Adipose tissue (tissue), 3 donors: ENCODE data around the gene CKM. TPM values are rescaled to one million over a fixed set of nuclear protein-coding genes. Genes with fewer than 3 reads are reported as not detected.

Source experiments
- H3K27ac ChIP-seq: one replicate; pipeline ENCODE4 v1.5.1; 2013; ENCODE audit warnings: low read depth, low read length
- WGBS, 3 donors: extraction: QIAGEN DNeasy Blood & Tissue Kit; methylation state at CpG; one replicate each; pipeline ENCODE4 v1.1.7; 2013; 5-methylcytosine and 5-hydroxymethylcytosine counted together
- polyA plus RNA-seq, 3 donors: library from polyadenylated mRNA; stranded (reverse); fragments of 200-250 nt; gene quantifications; one replicate each; pipeline ENCODE4 v1.2.3, GENCODE V29; 2013
- donor health status: healthy with polysubstance abuse.
- donor health status: Bipolar disorder and iron deficiency.
- donor health status: healthy.

Gene CKM
- 10 to 100 TPM in 1 of 3 donors, 1 to 10 TPM in 2; 2.9 to 12.5 (median 9.2) TPM for polyA plus RNA-seq

GRCh38 chr19:45322744-45323281, at the start of gene CKM:
Gene CKM (minus strand): TSS chr19:45322875. CDS start chr19:45319713, 3,162 bp downstream.
- 40 to 67% (median 45%) methylated on average over 14 to 15 of the region's 15 CpGs for WGBS, 3 donors
- no peak within 1 kb of the TSS for H3K27ac ChIP-seq

GRCh38 chr19:45370410-45371204, 47.9 kb upstream of the CKM start, which contains the start of gene ERCC2:
Gene ERCC2 (minus strand): TSS chr19:45370573. CDS start chr19:45370540, 33 bp downstream.
- H3K27ac ChIP-seq = no peak within 1 kb of the TSS
- 3 to 4% (median 4%) methylated on average over 55 of the region's 55 CpGs for WGBS, 3 donors

GRCh38 chr19:45368737-45369340, 46.2 kb upstream of the CKM start:
- WGBS, 3 donors = 93 to 96% (median 94%) methylated on average over 11 of the region's 11 CpGs

GRCh38 chr19:45368127-45368526, 45.5 kb upstream of the CKM start:
- 87 to 95% (median 94%) methylated on average over 4 of the region's 4 CpGs for WGBS, 3 donors
- no peak overlapping the region for H3K27ac ChIP-seq

More at GRCh38 chr19:45368737-45369340, 46.2 kb upstream of the CKM start:
- H3K27ac ChIP-seq = no peak overlapping the region

DNA sequence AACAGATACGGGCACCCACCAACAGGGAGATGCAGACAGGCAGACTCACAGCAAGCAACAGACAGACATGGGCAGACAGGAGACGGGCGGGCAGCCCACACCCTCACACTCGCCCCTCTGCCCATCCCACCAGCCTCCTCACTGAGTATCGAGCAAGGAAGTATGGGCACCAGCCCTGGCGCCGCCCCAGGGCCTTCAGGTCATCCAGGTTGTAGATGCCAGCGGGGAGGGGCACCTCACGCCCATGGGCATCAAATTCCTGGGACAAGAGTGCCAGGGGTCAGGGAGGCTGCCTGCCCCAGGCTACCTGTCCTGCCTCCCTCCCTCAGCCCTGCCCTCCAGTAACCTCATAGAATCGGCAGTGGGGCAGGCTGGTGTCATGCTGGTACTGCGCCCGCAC, 42.0 kb upstream of the CKM start:
- WGBS, 3 donors = 88 to 93% (median 91%) methylated on average over 10 to 12 of the region's 12 CpGs
- no peak overlapping the region for H3K27ac ChIP-seq

DNA sequence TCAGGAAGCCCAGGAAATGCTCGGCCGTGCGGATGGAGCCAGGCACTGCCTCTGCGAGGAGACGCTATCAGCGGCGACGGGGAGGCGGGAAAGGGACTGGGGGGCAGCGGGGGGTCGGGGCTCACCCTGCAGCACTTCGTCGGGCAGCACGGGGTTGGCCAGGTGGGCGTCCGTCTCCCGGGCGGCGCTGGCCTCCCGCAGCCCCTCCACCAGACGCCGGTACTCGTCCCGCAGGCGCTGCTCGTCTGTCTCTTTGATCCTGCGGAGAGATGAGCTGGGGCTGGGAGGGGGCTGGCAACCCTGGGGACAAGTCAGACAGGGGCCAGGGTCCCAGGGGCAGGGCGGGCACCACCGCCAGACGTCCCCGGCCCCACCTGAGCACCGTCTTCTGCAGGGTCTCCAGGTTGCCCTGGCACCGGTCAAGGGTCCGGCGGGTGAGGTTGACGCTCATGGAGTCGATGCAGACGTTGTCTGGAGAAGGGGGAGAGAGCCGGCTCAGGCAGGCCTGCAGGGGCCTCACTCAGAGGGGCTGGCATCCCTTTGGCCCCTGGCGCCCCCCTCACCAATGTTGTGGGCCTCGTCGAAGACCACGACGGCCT, 41.3 kb upstream of the CKM start:
- H3K27ac ChIP-seq = no peak overlapping the region
- WGBS, 3 donors = 91 to 94% (median 92%) methylated on average over 34 to 44 of the region's 44 CpGs

- H3K27ac ChIP-seq = no peak overlapping the region
- 88 to 93% (median 93%) methylated on average over 16 of the region's 16 CpGs for WGBS, 3 donors
Measured at GRCh38 chr19:45362291-45362690, 39.6 kb upstream of the CKM start.

- 93 to 96% (median 94%) methylated on average over 14 of the region's 14 CpGs for WGBS, 3 donors
- no peak overlapping the region for H3K27ac ChIP-seq
Measured at GRCh38 chr19:45361608-45362007, 38.9 kb upstream of the CKM start.

DNA sequence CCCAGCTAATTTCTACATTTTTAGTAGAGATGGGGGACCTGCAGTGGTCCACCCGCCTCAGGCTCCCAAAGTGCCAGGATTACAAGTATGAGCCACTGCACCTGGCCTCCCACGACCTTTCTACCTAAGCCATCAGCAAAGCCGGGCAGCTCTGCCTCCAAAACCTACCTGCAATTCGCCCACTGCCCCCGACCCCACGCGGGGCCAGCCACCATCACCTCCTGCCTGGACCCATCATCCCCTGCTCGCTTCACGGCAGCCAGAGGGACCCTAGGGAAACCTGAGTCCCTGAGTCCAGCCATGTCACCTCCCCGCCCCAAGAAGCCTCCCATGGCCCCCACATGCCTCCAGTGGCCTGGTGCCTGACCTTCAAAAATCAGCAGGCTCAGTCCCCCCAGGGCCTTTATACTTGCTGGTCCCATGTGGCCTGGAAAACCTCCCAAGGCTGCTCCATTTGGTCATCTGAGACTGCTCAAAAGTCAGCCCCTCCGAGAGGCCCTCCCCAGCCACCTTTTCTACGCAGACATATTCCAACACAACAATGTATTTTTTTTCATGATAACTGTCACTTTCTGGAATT, 35.6 kb upstream of the CKM start:
- 94 to 95% (median 94%) methylated on average over 12 of the region's 12 CpGs for WGBS, 3 donors
- no peak overlapping the region for H3K27ac ChIP-seq

DNA sequence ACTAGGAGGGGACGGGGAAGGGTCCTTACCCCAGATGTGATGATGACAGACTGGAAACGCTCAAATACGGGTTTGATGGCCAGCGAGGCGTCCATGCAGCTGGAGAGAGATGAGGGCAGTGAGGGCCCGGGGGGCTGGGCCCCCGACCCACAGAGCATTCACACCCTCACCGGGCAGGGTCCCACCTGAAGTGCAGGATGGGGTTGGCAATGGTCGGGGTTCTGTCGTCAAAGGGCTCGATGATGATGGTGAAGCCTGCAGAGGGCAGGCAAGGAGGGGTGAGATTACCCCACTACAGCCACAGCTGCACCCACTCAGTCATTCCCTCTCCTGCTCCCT, 34.7 kb upstream of the CKM start:
- 89 to 97% (median 92%) methylated on average over 11 of the region's 11 CpGs for WGBS, 3 donors
- H3K27ac ChIP-seq = no peak overlapping the region

DNA sequence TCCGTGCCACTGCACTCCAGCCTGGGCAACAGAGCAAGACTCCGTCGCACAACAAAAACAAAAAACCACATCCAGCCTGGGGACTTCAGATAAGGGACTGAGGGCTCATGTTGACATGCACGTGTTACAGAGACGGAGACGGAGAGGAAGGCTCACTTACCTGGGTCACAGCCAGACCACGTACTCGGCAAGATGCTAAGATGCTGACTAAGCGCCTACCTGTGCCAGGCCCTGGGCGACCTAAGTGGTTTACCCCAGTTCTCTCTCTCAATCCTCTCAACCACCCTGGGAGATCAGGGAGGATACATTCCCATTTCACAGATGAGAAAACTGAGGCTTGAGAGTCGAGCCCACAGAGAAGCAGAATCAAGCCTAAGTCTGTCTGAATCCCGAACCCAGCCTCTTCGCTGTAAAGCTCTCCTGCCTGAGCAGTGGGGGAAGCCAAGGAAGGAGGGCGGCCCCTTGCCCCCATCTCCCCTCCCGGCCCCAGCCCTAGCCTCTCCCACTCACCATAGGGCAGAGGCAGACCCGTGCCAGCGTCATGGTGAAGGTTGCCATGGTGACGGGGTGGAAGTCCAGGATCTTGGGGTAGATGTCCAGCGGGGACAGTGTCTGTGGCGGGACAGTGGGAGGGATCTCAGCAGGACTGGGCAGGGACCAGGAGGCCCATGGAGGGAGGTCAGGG, 34.2 kb upstream of the CKM start:
- H3K27ac ChIP-seq = no peak overlapping the region
- 90 to 91% (median 91%) methylated on average over 20 of the region's 20 CpGs for WGBS, 3 donors

- no peak overlapping the region for H3K27ac ChIP-seq
- WGBS, 3 donors = 91 to 98% (median 97%) methylated on average over 9 of the region's 9 CpGs
Measured at GRCh38 chr19:45355910-45356309, 33.2 kb upstream of the CKM start.

GRCh38 chr19:45355402-45355801, 32.7 kb upstream of the CKM start:
- H3K27ac ChIP-seq = no peak overlapping the region
- 97 to 98% (median 97%) methylated on average over 9 of the region's 9 CpGs for WGBS, 3 donors

DNA sequence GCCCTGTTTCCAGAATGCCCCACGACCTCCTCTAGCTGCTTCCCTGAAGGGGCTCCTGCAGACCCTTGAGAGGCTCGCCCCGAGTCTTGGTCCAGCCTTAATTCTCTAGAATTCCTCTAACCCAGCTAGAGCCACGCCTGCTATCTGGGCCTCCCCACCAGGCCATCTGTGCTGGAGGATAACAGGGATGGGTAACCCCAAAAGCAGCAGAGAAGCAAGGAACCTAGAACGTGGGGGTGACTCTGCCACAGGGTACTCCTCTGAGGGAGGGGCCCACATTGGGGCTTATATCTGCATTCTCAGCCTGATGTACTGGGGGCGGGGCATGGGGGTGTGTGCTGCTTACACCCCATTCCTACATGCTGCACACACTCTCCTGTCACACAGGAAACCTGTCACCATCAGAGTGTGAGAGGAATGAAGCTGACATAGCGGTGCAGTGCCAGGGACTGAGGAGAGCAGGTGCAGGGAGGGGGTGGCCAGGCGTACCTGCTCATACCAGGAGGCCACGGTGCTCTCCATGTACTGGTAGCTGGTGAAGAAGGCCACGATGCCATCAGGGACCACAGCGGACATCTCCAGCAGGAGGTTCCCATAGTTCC, 31.7 kb upstream of the CKM start:
- WGBS, 3 donors = 90 to 94% (median 94%) methylated on average over 11 of the region's 11 CpGs
- H3K27ac ChIP-seq = no peak overlapping the region

DNA sequence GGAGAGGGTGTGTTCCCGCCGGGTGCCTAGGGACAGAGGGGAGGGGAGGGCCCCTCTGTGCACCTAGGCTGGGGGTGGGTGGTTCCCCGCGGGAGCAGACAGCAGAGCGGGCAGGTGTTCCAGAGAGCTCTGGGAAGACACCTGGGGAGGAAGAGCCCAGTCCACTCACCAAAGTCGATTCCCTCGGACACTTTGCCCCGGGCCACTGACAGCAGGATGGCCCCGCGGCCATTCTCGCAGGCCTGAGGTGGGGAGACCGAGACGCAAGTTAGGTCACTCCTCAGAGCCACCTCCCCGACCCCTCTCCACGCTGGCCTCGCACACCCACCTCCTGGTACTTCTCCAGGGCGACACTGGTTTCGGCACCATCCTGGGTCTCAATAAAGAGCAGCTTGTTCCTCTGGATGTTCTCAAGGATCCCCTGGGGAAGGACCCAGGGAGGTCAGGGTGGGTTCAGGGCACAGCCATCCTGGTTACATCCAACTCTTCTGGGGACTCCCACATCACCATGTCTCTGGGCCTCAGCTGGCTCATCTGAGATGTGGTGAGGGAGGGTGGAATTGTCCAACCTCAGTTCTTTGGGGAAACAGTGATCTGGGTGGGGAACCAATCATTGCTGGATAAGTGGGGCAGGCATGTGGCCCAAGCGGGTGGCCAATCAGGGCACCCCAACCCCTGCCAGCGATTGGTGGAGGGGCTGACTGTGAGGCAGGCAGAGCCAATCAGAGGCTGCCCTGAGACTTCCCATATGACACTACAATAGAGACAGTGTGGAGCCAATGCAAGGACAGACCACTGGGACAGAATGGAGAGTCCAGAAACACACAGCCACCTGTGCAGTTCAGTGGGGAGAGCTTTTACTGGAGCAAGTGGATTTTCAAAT, 30.5 kb upstream of the CKM start:
- WGBS, 3 donors = 90 to 94% (median 94%) methylated on average over 20 of the region's 20 CpGs
- no peak overlapping the region for H3K27ac ChIP-seq

DNA sequence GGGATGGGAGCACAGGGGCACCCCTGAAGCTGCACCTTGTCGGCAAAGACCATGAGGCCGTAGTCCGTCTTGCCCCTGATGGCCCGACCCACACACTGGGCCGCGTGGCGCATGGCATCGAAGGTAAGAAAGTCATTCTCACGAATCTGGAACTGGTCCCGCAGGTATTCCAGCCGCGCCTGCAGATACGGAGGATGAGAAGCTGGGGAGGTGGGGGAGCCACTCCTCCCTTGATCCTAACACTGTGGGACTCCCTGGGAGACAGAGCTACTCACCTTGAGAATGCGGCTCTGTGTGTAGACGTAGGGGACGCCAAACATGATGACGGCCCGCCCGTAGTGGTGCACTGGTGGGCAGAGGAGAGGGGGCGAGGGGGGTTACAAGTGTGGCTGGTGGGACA, 29.8 kb upstream of the CKM start:
- no peak overlapping the region for H3K27ac ChIP-seq
- WGBS, 3 donors = 92 to 95% (median 93%) methylated on average over 20 of the region's 20 CpGs

- WGBS, 3 donors = 88 to 91% (median 89%) methylated on average over 15 of the region's 15 CpGs
- no peak overlapping the region for H3K27ac ChIP-seq
Measured at GRCh38 chr19:45352062-45352461, 29.4 kb upstream of the CKM start.
